BLaER1 treated with 17β-estradiol and CSF1 and Interleukin-3, amounts not matched to agents 10 nM and 100 nM (cell line): ENCODE measurements around the gene AP1S2.
"Not testable (repeated sequence)": the region's sequence is repeated elsewhere in the genome, so short reads cannot be mapped to it uniquely, and the experiment has no call there.

Experiments used
- H3K27ac ChIP-seq, 11 experiments: shearing (Covaris generic); formaldehyde crosslinking; 2 replicates each; pipeline ENCODE4 v1.8.1; 2022
- H3K27me3 ChIP-seq, 11 experiments: shearing (Covaris generic); formaldehyde crosslinking; 2 replicates each; pipeline ENCODE4 v1.8.1; 2022
- H3K36me3 ChIP-seq, 11 experiments: shearing (Covaris generic); formaldehyde crosslinking; 2 replicates each; pipeline ENCODE4 v1.8.1; 2022
- H3K4me1 ChIP-seq, 10 experiments: shearing (Covaris generic); formaldehyde crosslinking; 2 replicates each; pipeline ENCODE4 v1.8.1; 2022
- H3K4me2 ChIP-seq, 11 experiments: shearing (Covaris generic); formaldehyde crosslinking; 2 replicates each; pipeline ENCODE4 v1.8.1; 2022
- H3K4me3 ChIP-seq, 10 experiments: shearing (Covaris generic); formaldehyde crosslinking; 2 replicates each; pipeline ENCODE4 v1.8.1; 2022
- H3K9ac ChIP-seq, 11 experiments: shearing (Covaris generic); formaldehyde crosslinking; 2 replicates each; pipeline ENCODE4 v1.8.1; 2022
- H3K9me3 ChIP-seq, 11 experiments: shearing (Covaris generic); formaldehyde crosslinking; replicated peaks in 1 of 11; 2 replicates each; pipeline ENCODE4 v1.8.1; 2022
- H4K20me1 ChIP-seq, 11 experiments: shearing (Covaris generic); formaldehyde crosslinking; 2 replicates each; pipeline ENCODE4 v1.8.1; 2022
- Cebpa-rat ChIP-seq, 11 experiments: shearing (Covaris generic); IDR thresholded peaks; 2 replicates each; pipeline ENCODE4 v1.8.1; 2022

Gene AP1S2

GRCh38 chrX:15849555-15849954 is 5.1 kb downstream of the AP1S2 start:
- no peak overlapping the region for H3K4me3 ChIP-seq
- H3K9me3 ChIP-seq: peaks cover 0 to 5% (median 0%) of the 10 kb centered on the region in 11 experiments; a peak in 1 of 22 replicates
- H3K9ac ChIP-seq: no peak overlapping the region
- TF ChIP-seq Cebpa-rat (IDR thresholded peaks at IDR 0.05): no peak
- H3K4me1 ChIP-seq: peaks cover 0 to 51% (median 10%) of the 10 kb centered on the region in 10 experiments; a peak in 12 of 20 replicates
- peaks cover 0 to 52% (median 25%) of the 10 kb centered on the region in 11 experiments; a peak in 16 of 22 replicates for H3K36me3 ChIP-seq
- H3K4me2 ChIP-seq: peak overlapping the region in 3 of 11 experiments; percentile 32 to 80 (median 68); a peak in 5 of 22 replicates
- H4K20me1 ChIP-seq: peaks cover 19 to 83% (median 47%) of the 10 kb centered on the region in 11 experiments; a peak in 20 of 22 replicates
- 0 out of 22 replicates have a peak overlapping the region, but pooled peaks of 1 of the 11 experiments have one; percentile 40 for H3K27ac ChIP-seq
- H3K27me3 ChIP-seq: peaks cover 97 to 100% (median 99%) of the 10 kb centered on the region in 11 experiments

- H3K9ac ChIP-seq: peak overlapping the region in 1 of 11 experiments; percentile 10; a peak in 1 of 22 replicates
- H3K4me1 ChIP-seq: peaks cover 0 to 51% (median 4%) of the 10 kb centered on the region in 10 experiments; a peak in 11 of 20 replicates
- H3K27ac ChIP-seq: peak overlapping the region in 1 of 11 experiments; percentile 40; a peak in 1 of 22 replicates
- H3K36me3 ChIP-seq: peaks cover 4 to 62% (median 31%) of the 10 kb centered on the region in 11 experiments; a peak in 17 of 22 replicates
- H3K4me2 ChIP-seq: peak overlapping the region in 2 of 11 experiments; percentile 32 to 68; a peak in 3 of 22 replicates
- TF ChIP-seq Cebpa-rat (IDR thresholded peaks at IDR 0.05): no peak
- H3K4me3 ChIP-seq: no peak overlapping the region
- peaks cover 22 to 92% (median 44%) of the 10 kb centered on the region in 11 experiments; a peak in 20 of 22 replicates for H4K20me1 ChIP-seq
- peaks cover 0 to 2% (median 0%) of the 10 kb centered on the region in 11 experiments; a peak in 1 of 22 replicates for H3K9me3 ChIP-seq
- peaks cover 99 to 100% (median 100%) of the 10 kb centered on the region in 11 experiments for H3K27me3 ChIP-seq
Measured at GRCh38 chrX:15848576-15848975, 6.0 kb downstream of the AP1S2 start.

GRCh38 chrX:15843960-15844359 is 10.7 kb downstream of the AP1S2 start:
- no peaks in the 10 kb centered on the region for H3K9me3 ChIP-seq
- H3K4me3 ChIP-seq: no peak overlapping the region
- no peak overlapping the region for H3K4me2 ChIP-seq
- H4K20me1 ChIP-seq: peaks cover 0 to 95% (median 20%) of the 10 kb centered on the region in 11 experiments; a peak in 14 of 22 replicates
- peaks cover 69 to 95% (median 91%) of the 10 kb centered on the region in 11 experiments for H3K27me3 ChIP-seq
- H3K9ac ChIP-seq: no peak overlapping the region
- no peak for TF ChIP-seq Cebpa-rat (IDR thresholded peaks at IDR 0.05)
- peaks cover 11 to 83% (median 49%) of the 10 kb centered on the region in 11 experiments; a peak in 21 of 22 replicates for H3K36me3 ChIP-seq
- peaks cover 0 to 26% (median 0%) of the 10 kb centered on the region in 10 experiments; a peak in 3 of 20 replicates for H3K4me1 ChIP-seq
- no peak overlapping the region for H3K27ac ChIP-seq

GRCh38 chrX:15841853-15842516 is 12.6 kb downstream of the AP1S2 start:
- no peak overlapping the region for H3K4me2 ChIP-seq
- peaks cover 54 to 93% (median 83%) of the 10 kb centered on the region in 11 experiments for H3K27me3 ChIP-seq
- H3K9ac ChIP-seq: no peak overlapping the region
- H3K4me3 ChIP-seq: no peak overlapping the region
- H3K9me3 ChIP-seq: no peaks in the 10 kb centered on the region
- peaks cover 0 to 91% (median 10%) of the 10 kb centered on the region in 11 experiments; a peak in 12 of 22 replicates for H4K20me1 ChIP-seq
- H3K4me1 ChIP-seq: peaks cover 0 to 7% (median 0%) of the 10 kb centered on the region in 10 experiments; a peak in 3 of 20 replicates
- no peak for TF ChIP-seq Cebpa-rat (IDR thresholded peaks at IDR 0.05)
- peaks cover 11 to 85% (median 49%) of the 10 kb centered on the region in 11 experiments; a peak in 21 of 22 replicates for H3K36me3 ChIP-seq
- no peak overlapping the region for H3K27ac ChIP-seq

GRCh38 chrX:15838017-15838416 is 16.6 kb downstream of the AP1S2 start:
- Histone ChIP-seq H3K4me3 (no peak overlapping the region), H4K20me1 (peaks cover 0 to 89% (median 10%) of the 10 kb centered on the region in 11 experiments; a peak in 10 of 22 replicates), H3K9ac (no peak overlapping the region), H3K9me3 (no peaks in the 10 kb centered on the region), H3K27ac (no peak overlapping the region), H3K27me3 (peaks cover 24 to 79% (median 63%) of the 10 kb centered on the region in 11 experiments; a peak in 21 of 22 replicates), H3K4me1 (no peaks in the 10 kb centered on the region), H3K4me2 (no peak overlapping the region), H3K36me3 (peaks cover 6 to 63% (median 28%) of the 10 kb centered on the region in 11 experiments; a peak in 18 of 22 replicates)
- TF ChIP-seq Cebpa-rat (IDR thresholded peaks at IDR 0.05): no peak

- Histone ChIP-seq H3K36me3 (peaks cover 0 to 45% (median 8%) of the 10 kb centered on the region in 11 experiments; a peak in 12 of 22 replicates), H3K27ac (no peak overlapping the region), H3K4me2 (no peak overlapping the region), H3K9ac (no peak overlapping the region), H3K4me1 (no peaks in the 10 kb centered on the region), H3K4me3 (no peak overlapping the region), H4K20me1 (peaks cover 0 to 65% (median 10%) of the 10 kb centered on the region in 11 experiments; a peak in 9 of 22 replicates), H3K9me3 (no peaks in the 10 kb centered on the region), H3K27me3 (peaks cover 13 to 65% (median 39%) of the 10 kb centered on the region in 11 experiments; a peak in 20 of 22 replicates)
- TF ChIP-seq Cebpa-rat (IDR thresholded peaks at IDR 0.05): no peak
Measured at GRCh38 chrX:15834827-15835595, 19.6 kb downstream of the AP1S2 start.

GRCh38 chrX:15834053-15834452 is 20.6 kb downstream of the AP1S2 start:
- peaks cover 0 to 46% (median 8%) of the 10 kb centered on the region in 11 experiments; a peak in 10 of 22 replicates for H3K36me3 ChIP-seq
- H3K4me1 ChIP-seq: no peaks in the 10 kb centered on the region
- no peak for TF ChIP-seq Cebpa-rat (IDR thresholded peaks at IDR 0.05)
- H3K27ac ChIP-seq: no peak overlapping the region
- H3K27me3 ChIP-seq: peaks cover 10 to 64% (median 36%) of the 10 kb centered on the region in 11 experiments; a peak in 18 of 22 replicates
- H3K4me3 ChIP-seq: no peak overlapping the region
- no peak overlapping the region for H3K9ac ChIP-seq
- no peaks in the 10 kb centered on the region for H3K9me3 ChIP-seq
- peaks cover 0 to 69% (median 10%) of the 10 kb centered on the region in 11 experiments; a peak in 9 of 22 replicates for H4K20me1 ChIP-seq
- no peak overlapping the region for H3K4me2 ChIP-seq

- H3K9me3 ChIP-seq, H3K4me2 ChIP-seq, H3K4me1 ChIP-seq, H3K27ac ChIP-seq, H3K4me3 ChIP-seq, H3K9ac ChIP-seq: not testable (repeated sequence)
- peaks cover 0 to 55% (median 25%) of the 10 kb centered on the region in 11 experiments; a peak in 18 of 22 replicates for H3K27me3 ChIP-seq
- H3K36me3 ChIP-seq: peaks cover 5 to 49% (median 14%) of the 10 kb centered on the region in 11 experiments; a peak in 20 of 22 replicates
- H4K20me1 ChIP-seq: peaks cover 0 to 65% (median 5%) of the 10 kb centered on the region in 11 experiments; a peak in 12 of 22 replicates
Measured at GRCh38 chrX:15831347-15831746, 23.3 kb downstream of the AP1S2 start.
